ENCODE measurements around the gene ADGRG6. TPM values are rescaled to one million over a fixed set of nuclear protein-coding genes. Genes with fewer than 3 reads are reported as not detected.

The ADGRG6 gene
- total RNA-seq, 4 donors from 2014 or later = 15.7 to 43.3 (median 32.2) TPM

DNA sequence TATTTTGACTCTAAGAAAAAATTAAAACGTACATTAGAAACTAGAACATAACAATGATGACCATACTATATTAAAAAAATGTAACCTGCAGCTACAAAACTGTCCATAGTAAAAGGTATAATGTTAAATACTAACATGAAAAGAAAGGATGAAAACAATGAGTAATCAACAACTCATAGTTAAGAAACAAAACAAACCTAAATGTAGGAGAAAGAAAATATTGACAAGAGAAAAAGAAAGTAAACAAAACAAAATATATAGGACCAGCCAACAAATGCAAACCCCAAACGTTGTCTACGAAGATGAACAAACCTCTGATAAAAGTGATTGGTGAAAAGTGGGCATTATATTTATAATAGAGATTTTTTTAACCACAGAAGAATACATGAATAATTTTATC lies 41.1 kb upstream of the ADGRG6 start:
- TF ChIP-seq POLR2A (IDR thresholded peaks at IDR 0.05) (no peak), CTCF (IDR thresholded peaks at IDR 0.05) (no peak)
- Histone ChIP-seq H3K9me3 (no peaks in the 10 kb centered on the region), H3K27me3 (no peaks in the 10 kb centered on the region), H3K4me3 (no peak overlapping the region), H3K27ac (no peak overlapping the region), H3K36me3 (no peaks in the 10 kb centered on the region), H3K4me1 (no peaks in the 10 kb centered on the region)
- DNase-seq = no peak

GRCh38 chr6:142262231-142262630 lies 39.6 kb upstream of the ADGRG6 start:
- Histone ChIP-seq H3K9me3 (no peaks in the 10 kb centered on the region), H3K4me3 (no peak overlapping the region), H3K36me3 (no peaks in the 10 kb centered on the region), H3K27me3 (no peaks in the 10 kb centered on the region), H3K27ac (no peak overlapping the region), H3K4me1 (no peaks in the 10 kb centered on the region)
- TF ChIP-seq CTCF (IDR thresholded peaks at IDR 0.05) (no peak), POLR2A (IDR thresholded peaks at IDR 0.05) (no peak)
- no peak for DNase-seq

DNA sequence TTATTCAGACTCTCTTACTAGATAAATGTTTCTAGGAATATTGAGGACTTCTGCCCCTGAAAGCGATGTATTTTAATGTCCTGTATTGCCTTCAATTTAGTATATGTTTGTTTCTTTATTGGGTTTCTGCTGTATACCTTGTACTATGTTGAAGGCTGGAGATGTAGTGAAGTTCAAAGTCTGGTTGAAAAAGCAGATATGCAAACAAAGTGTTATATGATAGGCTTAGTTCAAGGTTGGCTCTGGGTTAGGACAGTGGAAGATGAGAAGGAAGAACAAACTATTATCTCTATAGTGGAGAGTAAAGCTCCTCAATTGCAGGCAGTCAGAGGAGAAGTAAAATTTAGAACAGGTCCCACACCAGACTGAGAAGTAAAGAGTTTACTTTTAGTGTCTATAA lies 36.3 kb upstream of the ADGRG6 start:
- Histone ChIP-seq H3K4me1 (no peaks in the 10 kb centered on the region), H3K27ac (no peak overlapping the region), H3K27me3 (no peaks in the 10 kb centered on the region), H3K36me3 (no peaks in the 10 kb centered on the region), H3K4me3 (no peak overlapping the region), H3K9me3 (no peaks in the 10 kb centered on the region)
- no peak for TF ChIP-seq POLR2A (IDR thresholded peaks at IDR 0.05)
- no peak for TF ChIP-seq CTCF (IDR thresholded peaks at IDR 0.05)
- DNase-seq = no peak

- no peaks in the 10 kb centered on the region for H3K27me3 ChIP-seq
- no peaks in the 10 kb centered on the region for H3K9me3 ChIP-seq
- H3K4me1 ChIP-seq = no peaks in the 10 kb centered on the region
- DNase-seq = no peak
- H3K36me3 ChIP-seq = no peaks in the 10 kb centered on the region
- TF ChIP-seq CTCF (IDR thresholded peaks at IDR 0.05) = no peak
- TF ChIP-seq POLR2A (IDR thresholded peaks at IDR 0.05) = no peak
- no peak overlapping the region for H3K4me3 ChIP-seq
- H3K27ac ChIP-seq = no peak overlapping the region
These were observed 35.7 kb upstream of the ADGRG6 start for GRCh38 chr6:142266060-142266459.

DNA sequence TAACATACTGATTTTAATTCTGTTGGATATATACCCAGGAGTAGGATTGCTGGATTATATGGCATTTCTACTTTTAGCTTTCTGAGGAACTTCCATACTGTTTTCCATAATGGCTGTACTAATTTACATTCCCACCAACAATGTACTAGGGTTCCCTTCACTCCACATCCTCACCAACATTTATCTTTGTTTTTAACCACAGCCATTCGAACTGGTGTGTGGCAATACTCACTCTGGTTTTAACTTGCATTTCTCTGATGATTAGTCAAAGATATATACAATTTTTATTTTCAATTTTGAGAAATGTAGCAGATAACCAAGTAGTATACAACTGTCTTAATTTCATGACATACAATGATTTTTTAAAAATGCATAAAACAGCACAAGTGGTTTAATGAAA lies 30.3 kb upstream of the ADGRG6 start:
- Histone ChIP-seq H3K27me3 (no peaks in the 10 kb centered on the region), H3K27ac (no peak overlapping the region), H3K4me3 (no peak overlapping the region), H3K36me3 (no peaks in the 10 kb centered on the region), H3K4me1 (no peaks in the 10 kb centered on the region), H3K9me3 (no peaks in the 10 kb centered on the region)
- TF ChIP-seq CTCF (IDR thresholded peaks at IDR 0.05) = no peak
- TF ChIP-seq POLR2A (IDR thresholded peaks at IDR 0.05) = no peak
- no peak for DNase-seq

GRCh38 chr6:142274656-142275055 lies 27.2 kb upstream of the ADGRG6 start:
- H3K4me1 ChIP-seq = no peaks in the 10 kb centered on the region
- H3K9me3 ChIP-seq = no peaks in the 10 kb centered on the region
- no peaks in the 10 kb centered on the region for H3K36me3 ChIP-seq
- no peak overlapping the region for H3K4me3 ChIP-seq
- no peak for DNase-seq
- no peaks in the 10 kb centered on the region for H3K27me3 ChIP-seq
- peak overlapping the region in 2 of 4 donors; percentile 32 to 60 for H3K27ac ChIP-seq
- TF ChIP-seq CTCF (IDR thresholded peaks at IDR 0.05) = no peak
- TF ChIP-seq POLR2A (IDR thresholded peaks at IDR 0.05) = no peak

Measured in Peyer's patch (tissue), 4 donors.